HG03103 (cell line): ENCODE results near the gene LETM1.

Experiments used
- ATAC-seq: cut with Tn5 transposase; IDR thresholded peaks from one replicate; pipeline ENCODE4 v1.9.1; 2021; ENCODE audit warnings: low read depth; ENCODE audit not compliant: unreplicated experiment

The LETM1 gene

DNA sequence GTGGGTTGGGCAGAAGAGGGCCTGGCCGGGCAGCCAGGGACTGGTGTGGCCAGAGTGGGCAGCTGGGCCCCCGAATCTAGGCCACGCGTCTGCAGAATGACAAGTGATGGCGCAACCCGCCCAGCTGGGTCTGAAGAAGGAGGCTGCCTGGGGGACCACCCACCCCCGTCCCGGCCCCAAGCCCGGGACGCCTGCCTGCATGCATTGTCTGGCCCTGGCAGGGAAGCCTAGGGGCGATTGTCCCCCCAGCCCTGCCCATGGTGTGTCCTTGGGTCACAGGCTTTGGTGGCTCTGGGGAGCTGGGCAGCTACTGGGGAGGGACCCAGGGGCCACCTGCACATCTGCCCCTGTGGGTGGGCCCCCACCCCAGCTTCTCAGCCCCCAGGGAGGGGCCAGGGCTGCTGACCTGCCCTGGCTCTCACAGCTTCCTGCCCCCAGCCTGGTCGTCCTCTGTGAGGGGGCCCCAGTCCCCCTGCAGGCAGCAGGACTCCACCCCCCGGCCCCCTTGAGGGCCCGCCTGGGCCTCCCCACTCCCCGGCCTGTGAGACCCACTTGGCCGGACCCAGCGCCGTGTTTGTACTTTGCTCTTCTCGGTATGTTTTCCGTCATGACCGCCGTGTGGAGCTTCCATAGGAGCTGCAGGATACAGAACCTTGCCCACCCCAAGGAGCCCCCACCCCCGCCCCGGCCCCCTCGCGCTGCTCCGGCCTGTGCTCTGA is 57.9 kb downstream of the LETM1 start:
- ATAC-seq = no peak

DNA sequence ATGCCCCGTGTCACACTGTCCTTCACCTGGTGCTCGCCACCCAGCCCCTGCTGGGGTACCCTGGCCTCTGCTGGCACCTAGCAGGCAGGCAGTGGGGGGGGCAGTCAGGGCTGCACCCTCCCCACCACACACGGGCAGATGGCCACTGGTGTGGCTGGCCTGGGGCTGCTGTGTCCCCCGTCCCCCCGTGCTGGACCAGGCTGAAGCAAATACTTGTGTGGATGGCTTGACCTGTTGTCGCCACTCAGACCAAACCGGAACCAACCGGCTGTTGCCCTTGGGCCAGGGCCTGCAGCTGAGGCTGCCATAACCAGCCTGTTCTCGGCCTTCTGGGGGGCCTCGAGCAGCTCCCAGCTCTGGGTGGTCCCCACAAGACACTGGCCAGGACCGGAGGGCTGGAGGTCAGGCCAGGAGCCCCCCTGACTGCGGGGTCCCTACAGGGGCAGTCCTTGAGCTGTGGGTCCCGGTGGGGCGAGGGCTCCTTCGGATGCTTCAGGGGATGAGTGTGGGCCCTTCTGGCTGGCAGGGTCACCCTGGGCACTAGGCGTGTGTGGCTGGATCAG is 58.6 kb downstream of the LETM1 start:
- ATAC-seq = no peak

DNA sequence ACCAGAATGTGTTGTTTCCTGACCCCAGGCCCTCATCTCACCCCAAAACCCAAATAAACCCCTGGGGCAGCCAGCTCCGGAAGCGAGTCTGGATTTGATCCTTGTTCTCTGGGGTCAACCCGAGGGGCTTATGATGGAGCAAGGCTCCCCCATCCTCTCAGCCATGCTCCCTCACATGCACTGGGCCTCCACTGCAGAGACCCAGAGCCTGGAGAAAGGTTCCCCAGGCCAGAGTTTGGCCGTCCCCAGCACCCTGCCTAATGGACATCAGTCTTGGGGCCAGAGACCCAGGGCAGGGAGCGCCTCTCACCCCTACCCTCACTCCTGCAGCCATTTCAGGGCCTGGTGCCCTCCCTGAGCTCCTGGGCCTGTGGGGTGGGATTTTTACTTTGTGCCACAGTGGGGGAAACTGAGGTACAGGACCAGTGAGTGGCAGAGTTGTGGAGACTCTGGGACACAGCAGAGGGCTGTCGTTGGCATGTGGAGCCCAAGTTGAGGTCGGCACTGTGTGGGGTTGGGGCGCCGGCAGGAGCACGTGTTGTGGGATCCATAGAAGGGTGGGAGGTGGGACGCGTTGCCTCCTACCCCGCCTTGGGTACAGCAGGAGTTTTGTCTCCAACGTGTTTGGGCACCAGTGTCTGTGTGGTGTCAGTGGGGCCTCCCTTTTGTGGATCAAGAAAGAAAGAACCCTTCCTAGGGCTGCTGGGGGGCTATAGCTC is 59.3 kb downstream of the LETM1 start:
- ATAC-seq = no peak

DNA sequence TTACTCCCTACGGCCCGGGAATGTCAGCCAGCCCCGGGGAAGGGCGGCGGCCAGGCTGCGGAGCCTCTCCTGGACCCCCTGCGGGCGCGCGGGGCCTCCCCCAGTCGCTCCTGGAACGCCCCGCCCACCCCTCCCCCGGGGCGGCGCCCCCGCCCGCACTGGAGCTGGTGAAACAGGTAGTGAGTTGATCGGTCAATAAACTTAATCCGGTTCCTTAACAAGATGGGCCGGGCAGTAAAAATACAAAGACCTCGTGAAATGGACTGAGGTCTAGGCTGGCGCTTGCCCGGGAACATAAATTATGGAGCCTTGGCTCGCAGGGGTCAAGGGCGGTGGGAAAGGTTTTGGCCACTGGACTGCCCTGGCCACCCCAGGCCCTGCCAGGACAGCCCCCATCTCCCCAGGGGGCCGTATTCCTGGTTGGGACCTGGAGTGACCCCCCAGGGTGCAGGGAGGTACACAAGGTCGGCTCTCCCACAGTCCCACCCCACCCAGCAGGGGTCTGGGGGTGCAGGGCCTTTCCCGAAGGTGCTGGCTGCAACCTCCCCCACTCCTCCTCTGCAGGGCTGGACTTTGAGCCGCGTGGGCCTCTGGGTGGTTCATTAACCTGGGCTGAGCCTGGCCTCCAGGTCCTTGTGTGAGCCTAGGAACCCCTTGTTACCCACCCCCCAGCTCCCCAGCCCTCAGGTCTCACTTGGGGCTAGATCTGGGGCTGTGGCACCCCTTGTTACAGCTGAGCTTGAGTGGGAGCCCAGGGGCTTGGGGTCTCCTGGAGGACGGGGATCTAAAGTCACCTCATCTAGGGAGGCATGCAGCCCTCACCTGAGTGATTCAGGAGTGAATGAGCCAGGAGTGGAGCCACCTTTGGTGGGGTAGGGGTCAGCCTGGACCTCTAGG is 60.4 kb downstream of the LETM1 start:
- no peak for ATAC-seq

DNA sequence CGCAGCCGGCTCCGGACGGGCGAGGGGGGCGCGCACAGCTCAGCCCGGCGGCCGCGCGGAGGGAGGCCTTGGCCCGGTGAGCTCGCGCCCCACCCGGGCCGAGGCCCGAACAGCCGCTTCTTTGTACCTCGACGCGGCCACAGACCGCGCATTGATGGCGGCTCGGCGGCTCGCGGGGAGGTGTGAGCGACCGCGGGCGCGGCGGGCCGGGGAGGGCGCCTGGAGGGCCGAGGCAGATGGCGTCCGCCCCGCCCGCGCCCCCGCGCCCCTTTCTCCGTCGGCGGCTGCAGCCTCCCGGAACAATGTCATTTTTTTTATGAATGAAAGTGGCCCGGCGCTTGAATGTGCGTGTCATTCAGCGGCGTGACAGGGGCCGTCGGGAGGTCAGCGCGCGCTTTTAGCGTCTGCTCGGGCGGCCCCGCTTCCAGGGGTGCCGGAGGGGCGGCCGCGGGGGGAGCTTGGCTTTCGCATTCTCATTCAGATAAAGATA is 61.1 kb downstream of the LETM1 start:
- ATAC-seq = no peak

DNA sequence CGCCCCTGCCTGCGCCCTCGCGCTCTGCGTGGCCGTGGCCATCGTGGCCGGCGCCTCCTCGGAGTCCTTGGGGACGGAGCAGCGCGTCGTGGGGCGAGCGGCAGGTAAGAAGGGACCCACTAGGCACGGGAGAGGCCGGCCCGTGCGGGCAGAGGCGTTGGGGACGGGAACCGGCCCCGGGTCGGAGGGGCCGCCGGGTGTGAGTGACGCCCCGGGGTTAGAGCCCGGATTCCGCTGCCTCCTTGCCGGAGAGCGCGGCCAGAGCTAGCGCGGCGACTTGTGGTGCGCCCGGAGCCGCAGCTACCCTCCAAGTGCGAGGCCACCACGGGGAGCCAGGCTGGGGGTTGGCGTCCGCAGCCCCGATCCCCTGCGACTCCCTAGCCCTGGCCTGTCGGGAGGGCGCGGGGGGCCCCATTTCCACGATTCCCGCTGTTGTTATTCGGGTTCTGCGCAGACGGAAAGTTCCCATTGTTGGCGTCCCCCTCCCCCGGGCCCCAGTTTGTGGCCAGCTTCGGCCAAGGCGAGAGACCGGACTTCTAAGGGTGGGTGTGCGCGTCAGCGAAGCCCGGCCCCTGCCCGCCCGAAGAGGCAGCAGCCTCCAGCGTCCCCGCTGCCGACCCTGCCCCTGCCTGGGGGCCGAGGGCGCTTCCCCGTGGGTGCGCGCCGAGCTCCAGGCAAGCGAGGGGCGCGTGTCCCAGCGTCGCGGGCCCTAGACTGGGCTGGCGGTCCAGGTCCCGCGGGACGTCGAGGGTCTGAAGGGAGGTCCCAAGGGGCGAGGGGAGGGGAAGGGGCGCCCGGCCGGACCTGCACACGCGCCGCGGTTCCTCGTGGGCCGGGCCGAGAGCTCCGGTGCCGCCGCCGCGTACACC is 61.8 kb downstream of the LETM1 start:
- no peak for ATAC-seq

DNA sequence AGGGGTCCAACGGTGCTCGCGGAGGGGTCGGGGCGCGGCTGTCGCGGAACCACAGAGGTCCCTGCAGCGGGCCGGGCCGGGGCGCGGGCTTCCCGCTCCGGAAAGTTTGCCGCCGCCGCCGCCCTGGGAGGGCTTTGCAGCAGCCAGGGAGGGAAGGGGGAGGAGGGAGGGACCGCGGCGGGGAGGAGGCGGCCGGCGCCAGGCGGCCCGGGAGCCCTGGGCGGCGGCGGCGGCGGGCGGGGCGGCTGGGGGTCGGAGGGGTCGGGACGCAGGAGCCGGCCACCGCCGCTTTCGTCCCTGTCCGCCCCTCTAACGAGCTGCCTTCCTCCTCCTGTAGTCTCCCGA is 62.5 kb downstream of the LETM1 start:
- ATAC-seq = peak; percentile 29

DNA sequence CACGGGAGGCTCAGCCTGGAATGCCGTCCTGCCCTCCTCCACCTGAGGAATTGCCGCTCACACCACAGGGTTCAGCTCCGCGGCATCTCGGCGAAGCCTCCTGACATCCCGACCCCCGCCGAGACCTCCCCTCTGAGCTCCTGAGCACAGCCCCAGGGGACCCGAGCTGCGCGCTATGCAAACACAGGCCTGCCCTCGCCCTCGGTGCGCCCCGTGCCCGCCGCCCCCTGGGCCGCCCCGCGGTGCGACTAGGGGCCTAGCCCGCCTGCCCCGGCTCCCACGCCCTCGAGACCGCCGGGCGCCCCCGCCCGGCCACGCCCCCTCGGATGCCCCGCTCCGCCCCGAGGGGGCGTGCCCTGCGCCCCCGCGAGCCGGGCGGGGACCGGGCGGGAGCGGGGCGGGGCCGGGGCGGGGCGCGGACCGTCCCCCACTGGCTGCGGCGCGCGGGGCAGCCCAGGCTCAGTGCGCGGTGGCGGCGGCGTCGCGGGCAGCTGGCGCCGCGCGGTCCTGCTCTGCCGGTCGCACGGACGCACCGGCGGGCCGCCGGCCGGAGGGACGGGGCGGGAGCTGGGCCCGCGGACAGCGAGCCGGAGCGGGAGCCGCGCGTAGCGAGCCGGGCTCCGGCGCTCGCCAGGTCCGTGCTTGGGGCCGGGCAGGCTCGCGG is 63.0 kb downstream of the LETM1 start, which contains the start of gene FGFR3:
Gene FGFR3 (plus strand): TSS at position 462 of the 664 bp plus-strand sequence. CDS start 642 bp downstream, outside the sequence.
- ATAC-seq = peak; percentile 43

DNA sequence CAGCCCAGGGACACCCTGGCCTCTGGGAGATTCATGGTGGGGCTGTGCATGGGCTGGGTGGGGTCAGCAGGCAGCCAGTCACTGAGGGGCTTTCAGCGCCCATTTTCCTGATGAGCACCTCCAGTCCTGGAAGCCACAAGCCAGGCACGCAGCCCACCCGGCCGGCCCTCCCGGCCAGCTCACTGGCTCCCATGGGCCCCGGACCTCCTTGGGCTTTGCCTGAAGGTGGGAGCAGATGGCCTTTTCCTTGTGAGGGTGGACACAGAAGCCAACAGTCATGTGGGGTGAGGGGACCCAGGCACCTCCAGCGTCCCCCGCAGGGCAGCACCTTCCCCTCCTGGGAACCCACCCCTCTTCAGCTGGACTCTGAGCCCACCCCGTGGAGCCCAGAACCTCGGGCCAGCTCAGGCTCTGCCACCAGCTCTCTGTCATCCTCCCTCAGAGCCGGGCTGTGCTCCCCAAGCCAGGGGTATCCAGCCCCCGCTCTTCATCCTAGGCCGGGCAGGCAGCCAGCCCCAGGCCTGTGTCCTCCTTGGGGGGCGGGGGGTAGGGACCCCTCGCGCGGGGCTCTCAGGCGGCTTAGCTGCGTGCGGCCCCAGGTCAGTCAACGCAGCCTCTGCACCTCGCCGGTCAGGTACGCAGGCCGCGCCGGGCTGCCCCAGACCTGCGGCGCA is 63.7 kb downstream of the LETM1 start:
- no peak for ATAC-seq

DNA sequence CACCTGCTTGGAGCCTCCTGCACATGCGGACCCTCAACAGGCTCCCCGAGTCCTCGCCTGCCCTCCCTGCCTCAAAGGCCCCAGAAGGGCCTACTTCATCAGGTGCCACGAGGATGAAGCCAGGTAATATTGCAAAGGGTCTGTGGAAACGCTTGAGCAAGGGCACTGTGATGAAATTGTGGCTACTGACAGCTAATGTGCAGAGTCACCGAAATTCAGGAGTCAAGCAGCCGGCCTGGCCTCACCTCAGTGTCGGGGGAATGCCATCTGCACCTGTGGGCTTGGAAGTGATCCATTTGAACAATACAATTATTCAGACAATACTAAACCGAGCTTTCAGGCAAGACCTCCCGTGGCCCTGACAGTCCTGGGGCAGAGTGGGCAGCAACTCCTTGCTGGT is 66.0 kb downstream of the LETM1 start:
- ATAC-seq = no peak

DNA sequence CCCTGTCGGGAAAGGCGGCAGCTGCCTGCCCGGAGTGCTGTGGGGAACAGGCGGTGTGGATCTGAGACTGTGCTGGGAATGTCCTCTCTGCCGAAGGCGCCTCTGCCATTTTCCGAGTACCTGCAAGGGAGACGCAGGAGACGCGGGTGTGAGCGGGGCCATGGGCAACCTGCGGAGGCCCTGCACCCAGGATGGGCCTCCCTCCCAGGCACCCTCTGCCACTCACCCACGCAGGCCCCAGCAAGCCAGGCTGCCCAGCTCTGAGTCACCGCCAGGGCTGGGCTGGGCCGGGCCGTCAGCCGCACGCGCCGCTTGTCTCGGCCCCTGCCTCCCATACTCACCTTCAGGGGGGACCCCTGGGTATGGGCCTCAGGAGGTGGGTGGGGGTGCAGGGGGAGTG is 66.4 kb downstream of the LETM1 start:
- no peak for ATAC-seq

DNA sequence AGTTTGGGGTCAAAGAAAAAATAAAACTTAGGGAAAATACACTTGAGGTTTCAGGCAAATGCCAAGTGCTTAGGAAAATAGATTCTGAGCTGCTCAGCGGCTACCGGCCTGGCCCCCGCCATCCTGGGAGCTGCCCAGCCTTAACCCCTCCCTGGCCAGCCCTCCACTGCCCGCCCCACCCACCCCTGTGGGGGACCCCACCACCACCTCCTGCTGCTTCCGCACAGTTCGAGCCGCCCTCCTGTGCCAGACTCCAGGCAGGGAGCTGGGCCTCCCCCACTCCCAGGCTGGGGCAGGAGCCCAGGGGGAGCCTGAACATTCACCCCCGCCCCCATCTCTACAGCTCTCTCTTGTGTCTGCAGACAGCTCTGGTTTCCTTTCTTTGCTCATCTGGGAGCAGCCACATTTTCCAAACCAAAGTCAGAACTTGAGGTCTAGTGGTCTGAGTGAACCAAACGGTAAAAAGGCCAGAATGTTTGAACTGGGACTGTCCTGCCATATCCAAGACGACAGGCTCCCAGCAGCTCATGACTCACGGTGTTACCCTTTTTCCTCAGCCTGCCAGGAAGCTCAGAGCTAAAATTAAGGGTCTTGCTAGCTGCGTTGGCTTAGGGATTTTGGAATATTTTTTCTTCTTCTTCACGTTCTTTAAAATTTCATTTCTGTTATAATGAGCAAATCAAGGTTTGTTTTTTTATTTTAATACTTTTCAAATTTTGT is 67.5 kb downstream of the LETM1 start:
- no peak for ATAC-seq

DNA sequence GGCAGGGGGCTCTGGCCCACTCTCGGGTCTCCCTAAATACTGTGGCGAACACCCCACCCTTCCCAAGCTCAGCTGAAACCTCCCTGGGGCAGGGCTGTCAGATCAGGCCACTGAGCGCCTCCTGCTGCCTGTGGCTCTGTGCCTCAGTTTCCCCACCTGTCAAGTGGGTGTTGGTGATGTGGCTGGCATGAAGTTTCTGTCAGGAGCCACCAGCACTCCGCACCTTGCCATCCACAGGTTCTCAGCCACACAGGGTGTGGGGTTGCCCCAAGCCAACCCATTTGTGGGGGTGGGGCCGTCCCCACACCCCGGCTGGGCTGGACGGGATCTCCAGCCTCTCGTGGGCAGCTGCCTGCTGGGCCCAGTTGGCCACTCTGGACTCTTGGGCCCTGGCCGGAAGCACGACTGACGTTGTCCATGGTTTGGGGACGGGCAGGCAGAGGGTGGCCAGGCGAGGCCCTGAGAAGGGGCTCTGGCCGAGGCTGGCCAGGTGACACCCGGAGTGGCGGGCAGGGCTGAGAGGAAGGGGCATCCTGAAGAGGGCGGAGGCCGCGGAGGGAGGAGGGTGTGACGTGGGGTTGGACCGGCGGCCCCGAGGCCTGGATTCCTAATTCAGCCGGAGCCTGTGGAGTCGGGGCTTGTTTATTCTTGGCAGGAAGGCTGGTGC is 68.4 kb downstream of the LETM1 start:
- ATAC-seq = no peak

DNA sequence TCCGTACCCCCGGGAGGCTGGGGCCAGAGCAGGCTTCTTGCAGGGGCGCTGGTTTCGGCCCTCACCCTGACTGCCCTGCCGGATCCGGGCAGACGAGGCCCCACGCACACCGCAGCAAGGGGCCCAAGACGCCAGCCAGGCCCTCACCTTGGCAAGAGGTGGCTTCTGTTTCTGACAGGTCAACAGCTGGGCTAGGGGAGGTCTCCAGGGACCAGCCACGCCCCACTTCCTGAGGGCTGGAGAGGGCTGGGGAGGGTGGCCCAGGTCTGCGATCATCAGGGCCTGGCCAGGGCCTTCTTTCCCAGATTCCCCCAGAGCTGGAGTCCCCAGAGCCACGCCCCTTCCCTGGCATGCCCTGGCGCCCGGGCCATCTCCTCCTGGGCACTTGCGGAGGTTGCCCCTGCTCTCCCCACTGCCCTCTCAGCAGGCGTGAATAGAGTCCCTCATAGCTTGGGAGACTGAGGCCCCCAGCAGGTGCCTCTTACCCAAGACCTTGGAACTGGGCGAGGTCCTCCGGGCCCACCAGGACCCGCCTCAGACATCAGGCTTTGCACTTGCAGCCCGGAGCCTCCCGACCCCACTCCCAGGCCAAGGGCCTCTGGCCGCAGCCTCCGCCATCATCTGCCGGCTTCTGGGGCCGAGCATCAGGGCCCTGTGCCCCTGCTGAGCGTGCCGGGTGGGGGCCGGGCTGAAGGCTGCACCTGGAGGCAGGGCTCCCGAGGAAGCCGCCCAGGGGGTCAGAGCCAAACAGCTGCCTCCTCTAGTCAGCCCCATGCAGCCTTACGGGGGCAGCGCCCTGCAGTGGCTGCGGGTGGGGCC is 69.2 kb downstream of the LETM1 start:
- no peak for ATAC-seq

DNA sequence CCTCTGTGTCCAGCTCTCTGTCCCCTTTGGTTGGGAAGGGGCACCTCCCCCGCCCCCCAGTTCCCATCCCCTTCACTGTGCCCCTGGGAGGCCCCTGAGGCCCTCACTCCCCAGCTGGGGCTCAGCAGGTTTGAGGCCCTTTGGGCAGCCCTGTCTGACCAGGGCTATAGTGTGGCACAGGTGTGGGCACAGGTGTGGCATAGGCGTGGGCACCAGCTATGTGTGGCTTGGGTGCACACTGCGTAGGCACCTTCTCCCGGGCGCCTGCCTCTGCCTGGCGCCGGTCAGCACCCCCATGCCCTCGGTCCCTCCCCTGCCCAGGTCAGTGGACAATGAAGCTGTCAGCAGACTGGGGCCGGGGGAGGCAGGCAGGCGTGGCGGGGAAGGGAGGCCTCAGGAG is 70.4 kb downstream of the LETM1 start:
- ATAC-seq = no peak

DNA sequence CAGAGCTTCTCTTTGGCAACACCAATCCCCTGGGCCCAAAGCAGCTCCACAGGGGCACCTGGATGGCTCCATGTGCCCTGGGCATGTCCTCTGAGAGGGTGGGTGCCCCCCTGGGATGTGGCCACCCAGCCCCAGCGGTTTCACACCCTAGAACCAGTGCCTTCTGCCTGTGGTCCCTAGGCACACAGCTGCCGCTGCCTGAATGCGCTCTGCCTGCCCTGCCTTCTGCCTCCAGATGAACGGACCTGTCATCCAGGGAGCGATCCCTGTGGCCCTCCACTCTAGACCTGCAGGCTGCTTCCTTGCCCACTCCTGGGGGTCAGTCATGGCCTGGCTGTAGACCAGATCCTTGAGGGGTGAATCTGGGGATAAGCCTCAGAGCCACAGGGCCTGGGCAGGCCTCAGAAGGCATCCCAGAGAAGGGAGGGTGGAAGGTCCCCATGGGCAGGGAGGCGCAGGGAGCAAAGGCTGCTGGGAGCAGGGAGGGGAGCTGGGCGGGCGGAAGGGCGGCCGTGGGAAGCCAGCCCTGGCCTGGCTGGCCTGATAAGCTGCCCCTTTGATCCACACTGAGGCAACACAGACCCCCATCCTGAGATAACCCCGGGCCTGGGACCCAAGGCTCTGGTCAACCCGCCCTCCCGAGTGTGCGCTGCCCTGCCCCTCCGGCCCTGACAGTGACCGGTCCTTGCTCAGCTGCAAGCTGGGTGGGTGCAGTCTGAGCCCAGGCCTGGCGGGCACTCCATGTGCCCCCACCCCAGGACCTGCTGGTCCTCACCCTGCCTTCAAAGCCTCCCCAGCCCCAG is 71.0 kb downstream of the LETM1 start:
- ATAC-seq = no peak
